Measurements from ENCODE around the gene RFTN1. TPM values are rescaled to one million over a fixed set of nuclear protein-coding genes. Genes with fewer than 3 reads are reported as not detected.

The RFTN1 gene
- total RNA-seq, 2 experiments from 2014 or later: 55.7 to 56.4 TPM

GRCh38 chr3:16417945-16418739 is 95.4 kb downstream of the RFTN1 start:
- POLR2A ChIA-PET: no interaction called here
- H3K4me1 ChIP-seq (ENCODE audit: insufficient read depth, low read length): no peaks in the 10 kb centered on the region
- TF ChIP-seq CTCF (IDR thresholded peaks at IDR 0.05): no peak
- Mint-ChIP-seq H3K36me3 (ENCODE audit: low read depth) (peaks cover 16% of the 10 kb centered on the region), H3K9me3 (no peaks in the 10 kb centered on the region), H3K4me1 (ENCODE audit: low read depth) (peaks cover 45% of the 10 kb centered on the region), H3K27me3 (no peaks in the 10 kb centered on the region), H3K4me3 (no peak overlapping the region), H3K27ac (no peak overlapping the region)
- DNase-seq (no peak), ATAC-seq (ENCODE audit: poor library complexity) (no peak)
- H3K27me3 ChIP-seq (ENCODE audit: control insufficient read depth in 1 of 2, insufficient read depth in 2 of 2, low read length in 2 of 2): no peaks in the 10 kb centered on the region
- H3K9me3 ChIP-seq (ENCODE audit: control insufficient read depth in 1 of 2, insufficient read depth in 1 of 2, low read length in 2 of 2): no peaks in the 10 kb centered on the region
- H3K36me3 ChIP-seq (ENCODE audit: insufficient read depth, low read length): no peaks in the 10 kb centered on the region
- intact Hi-C loops (cut with DNase I, micrococcal nuclease): loop anchor here in 1 of 2 experiments (2.0 kb wide), 1 partner anchor 17 kb away; no protein-coding TSS in a partner anchor
- CTCF ChIA-PET: no interaction called here
- H3K4me3 ChIP-seq (ENCODE audit: low read length): no peak overlapping the region
- no peak overlapping the region for H3K27ac ChIP-seq (ENCODE audit: low read depth in 1 of 2, low read length in 2 of 2)

GRCh38 chr3:16415911-16416476 is 97.5 kb downstream of the RFTN1 start:
- DNase-seq (no peak), ATAC-seq (ENCODE audit: poor library complexity) (no peak)
- Mint-ChIP-seq H3K4me3 (no peak overlapping the region), H3K27ac (no peak overlapping the region), H3K27me3 (no peaks in the 10 kb centered on the region), H3K36me3 (ENCODE audit: low read depth) (peaks cover 16% of the 10 kb centered on the region), H3K9me3 (no peaks in the 10 kb centered on the region), H3K4me1 (ENCODE audit: low read depth) (peaks cover 63% of the 10 kb centered on the region)
- H3K9me3 ChIP-seq (ENCODE audit: control insufficient read depth in 1 of 2, insufficient read depth in 1 of 2, low read length in 2 of 2): no peaks in the 10 kb centered on the region
- H3K4me1 ChIP-seq (ENCODE audit: insufficient read depth, low read length): peaks cover 6% of the 10 kb centered on the region
- no peaks in the 10 kb centered on the region for H3K27me3 ChIP-seq (ENCODE audit: control insufficient read depth in 1 of 2, insufficient read depth in 2 of 2, low read length in 2 of 2)
- H3K36me3 ChIP-seq (ENCODE audit: insufficient read depth, low read length): no peaks in the 10 kb centered on the region
- intact Hi-C loops (cut with DNase I, micrococcal nuclease): no loop called here
- H3K4me3 ChIP-seq (ENCODE audit: low read length): no peak overlapping the region
- H3K27ac ChIP-seq (ENCODE audit: low read depth in 1 of 2, low read length in 2 of 2): no peak overlapping the region
- ChIA-PET POLR2A (no interaction called here), CTCF (no interaction called here)
- no peak for TF ChIP-seq CTCF (IDR thresholded peaks at IDR 0.05)

GRCh38 chr3:16413321-16413720 is 100.2 kb downstream of the RFTN1 start:
- Histone ChIP-seq H3K4me1 (ENCODE audit: insufficient read depth, low read length) (peaks cover 10% of the 10 kb centered on the region), H3K27me3 (ENCODE audit: control insufficient read depth in 1 of 2, insufficient read depth in 2 of 2, low read length in 2 of 2) (no peaks in the 10 kb centered on the region), H3K9me3 (ENCODE audit: control insufficient read depth in 1 of 2, insufficient read depth in 1 of 2, low read length in 2 of 2) (no peaks in the 10 kb centered on the region), H3K36me3 (ENCODE audit: insufficient read depth, low read length) (peaks cover 14% of the 10 kb centered on the region), H3K27ac (ENCODE audit: low read depth in 1 of 2, low read length in 2 of 2) (no peak overlapping the region), H3K4me3 (ENCODE audit: low read length) (no peak overlapping the region)
- intact Hi-C loops (cut with DNase I, micrococcal nuclease): no loop called here
- no peaks in the 10 kb centered on the region for H3K9me3 Mint-ChIP-seq
- H3K27ac Mint-ChIP-seq: no peak overlapping the region
- ChIA-PET CTCF (no interaction called here), POLR2A (no interaction called here)
- no peak for ATAC-seq (ENCODE audit: poor library complexity)
- peaks cover 55% of the 10 kb centered on the region for H3K4me1 Mint-ChIP-seq (ENCODE audit: low read depth)
- no peak for TF ChIP-seq CTCF (IDR thresholded peaks at IDR 0.05)
- no peak for DNase-seq
- H3K4me3 Mint-ChIP-seq: no peak overlapping the region
- peaks cover 20% of the 10 kb centered on the region for H3K36me3 Mint-ChIP-seq (ENCODE audit: low read depth)
- no peaks in the 10 kb centered on the region for H3K27me3 Mint-ChIP-seq

Data from CD4-positive, alpha-beta T cell (primary cell).